Measurements from ENCODE around the gene CNIH2. TPM values are rescaled to one million over a fixed set of nuclear protein-coding genes. Genes with fewer than 3 reads are reported as not detected.

Gene CNIH2
- polyA plus RNA-seq, 1 donor from 2014 or later: 47.9 TPM

GRCh38 chr11:66239998-66240780, 37.8 kb upstream of the CNIH2 start (continued):
- TF ChIP-seq CTCF (IDR thresholded peaks at IDR 0.05; ENCODE audit: poor library complexity, severe bottlenecking) (no peak), POLR2AphosphoS5 (IDR thresholded peaks at IDR 0.05) (no peak), MXI1 (conservative IDR thresholded peaks at IDR 0.05; ENCODE audit: poor library complexity, severe bottlenecking) (no peak), RAD21 (conservative IDR thresholded peaks at IDR 0.05) (no peak)

- Histone ChIP-seq H3K36me3 (ENCODE audit: insufficient read depth, low read length) (no peaks in the 10 kb centered on the region), H3F3A (ENCODE audit: insufficient read depth, low read length, poor library complexity, severe bottlenecking) (no peaks in the 10 kb centered on the region), H2AFZ (ENCODE audit: low read depth, low read length) (no peak overlapping the region), H3K4me3 (ENCODE audit: low read length) (no peak overlapping the region), H4K20me1 (ENCODE audit: insufficient read depth) (no peaks in the 10 kb centered on the region), H3K9me2 (ENCODE audit: insufficient read depth, low read length) (no peaks in the 10 kb centered on the region), H3K9me3 (ENCODE audit: low read length) (no peaks in the 10 kb centered on the region), H3K4me2 (ENCODE audit: low read length) (no peak overlapping the region), H3K9ac (ENCODE audit: low read length) (no peak overlapping the region), H3K27ac (ENCODE audit: low read length) (no peak overlapping the region), H3K27me3 (ENCODE audit: insufficient read depth, low read depth, low read length) (no peaks in the 10 kb centered on the region), H3K79me2 (replicated peaks; ENCODE audit: insufficient read depth, low read length) (no peaks in the 10 kb centered on the region)
- TF ChIP-seq TAF1 (IDR thresholded peaks at IDR 0.05; ENCODE audit: low read depth) (no peak), EP300 (conservative IDR thresholded peaks at IDR 0.05; ENCODE audit: poor library complexity, severe bottlenecking) (no peak), SMC3 (conservative IDR thresholded peaks at IDR 0.05; ENCODE audit: poor library complexity) (no peak), MXI1 (conservative IDR thresholded peaks at IDR 0.05; ENCODE audit: poor library complexity, severe bottlenecking) (no peak), RAD21 (conservative IDR thresholded peaks at IDR 0.05) (no peak), CTCF (IDR thresholded peaks at IDR 0.05; ENCODE audit: poor library complexity, severe bottlenecking) (no peak), POLR2AphosphoS5 (IDR thresholded peaks at IDR 0.05) (no peak), EZH2 (IDR thresholded peaks at IDR 0.05; ENCODE audit: borderline replicate concordance, insufficient read depth, low read length, poor library complexity, severe bottlenecking) (no peak), REST (IDR thresholded peaks at IDR 0.05; ENCODE audit: borderline replicate concordance) (no peak)
These were observed 37.2 kb upstream of the CNIH2 start for GRCh38 chr11:66240781-66241136.

All from neural cell (in vitro differentiated cells).